A549 treated with AZD9567 at 1 μM for 4 hours (cell line): ENCODE data around the gene HTR3E. TPM values are rescaled to one million over a fixed set of nuclear protein-coding genes. Genes with fewer than 3 reads are reported as not detected.

ENCODE experiments used
- total RNA-seq: library from RNA; stranded (reverse); fragments of 200-300 nt; extraction: Qiagen RNA extraction; gene quantifications from 5 replicates; pipeline ENCODE4 v1.2.3, GENCODE V29; 2022; ENCODE audit not compliant: insufficient read depth

Gene HTR3E
- total RNA-seq, result not detected in 5 replicates

GRCh38 chr3:184096811-184097383 lies at the start of gene HTR3E:
HTR3E (plus strand) TSS chr3:184097064; CDS start chr3:184097530, 466 bp downstream.

GRCh38 chr3:184052767-184053166 lies 44.1 kb upstream of the HTR3E start, which contains the start of gene HTR3C:
HTR3C (plus strand) TSS chr3:184053047; CDS start chr3:184053081, 34 bp downstream.

GRCh38 chr3:184135149-184135910 lies 38.5 kb downstream of the HTR3E start, which contains the start of gene EIF2B5:
EIF2B5 (plus strand) TSS chr3:184135358; CDS start chr3:184135386, 28 bp downstream.

GRCh38 chr3:184154885-184155643 lies 58.2 kb downstream of the HTR3E start, which contains the start of gene DVL3:
DVL3 (plus strand) TSS chr3:184155377; CDS start chr3:184155636, 259 bp downstream.

Other genes starting within 250 kb of the HTR3E start
- gene PARL, start 212.2 kb upstream of the HTR3E start, total RNA-seq, result 59.0 to 71.3 TPM (median 66.5 TPM) in 5 replicates
- gene ABCC5, start 79.2 kb upstream of the HTR3E start, total RNA-seq, result 9.1 to 17.1 TPM (median 15.7 TPM) in 5 replicates
- gene HTR3D, start 65.3 kb upstream of the HTR3E start, total RNA-seq, result not detected in 5 replicates
- not detected in 5 replicates for gene HTR3C, start 44.0 kb upstream of the HTR3E start, total RNA-seq
- 20.0 to 30.1 TPM (median 29.4 TPM) in 5 replicates for gene EIF2B5, start 38.3 kb downstream of the HTR3E start, total RNA-seq
- gene DVL3, start 58.3 kb downstream of the HTR3E start, total RNA-seq, result 19.5 to 27.8 TPM (median 26.1 TPM) in 5 replicates
- gene AP2M1, start 77.8 kb downstream of the HTR3E start, total RNA-seq, result 297 to 322 TPM (median 311 TPM) in 5 replicates
- gene ABCF3, start 89.1 kb downstream of the HTR3E start, total RNA-seq, result 29.6 to 39.2 TPM (median 36.9 TPM) in 5 replicates
- 0.31 to 0.63 TPM (median 0.49 TPM) in 4 of 5 replicates, not detected in the other for gene VWA5B2, start 132.5 kb downstream of the HTR3E start, total RNA-seq
- gene ALG3, start 151.9 kb downstream of the HTR3E start, total RNA-seq, result 54.6 to 81.9 TPM (median 70.6 TPM) in 5 replicates
- gene EEF1AKMT4, start 152.6 kb downstream of the HTR3E start, total RNA-seq, result 11.9 to 14.1 TPM (median 13.0 TPM) in 5 replicates
- 1.3 to 1.7 TPM (median 1.4 TPM) in 4 of 5 replicates, not detected in the other for gene CAMK2N2, start 164.5 kb downstream of the HTR3E start, total RNA-seq
- gene ECE2, start 179.0 kb downstream of the HTR3E start, total RNA-seq, result not detected in 5 replicates
- gene PSMD2, start 202.2 kb downstream of the HTR3E start, total RNA-seq, result 299 to 355 TPM (median 301 TPM) in 5 replicates
- gene EIF4G1, start 217.5 kb downstream of the HTR3E start, total RNA-seq, result 234 to 275 TPM (median 244 TPM) in 5 replicates
- 11.0 to 12.3 TPM (median 11.8 TPM) in 5 replicates for gene FAM131A, start 240.5 kb downstream of the HTR3E start, total RNA-seq